ENCODE measurements around the gene CUX1. TPM values are rescaled to one million over a fixed set of nuclear protein-coding genes. Genes with fewer than 3 reads are reported as not detected.

The CUX1 gene
- total RNA-seq, 1 experiment from 2014 or later, result 64.3 TPM

DNA sequence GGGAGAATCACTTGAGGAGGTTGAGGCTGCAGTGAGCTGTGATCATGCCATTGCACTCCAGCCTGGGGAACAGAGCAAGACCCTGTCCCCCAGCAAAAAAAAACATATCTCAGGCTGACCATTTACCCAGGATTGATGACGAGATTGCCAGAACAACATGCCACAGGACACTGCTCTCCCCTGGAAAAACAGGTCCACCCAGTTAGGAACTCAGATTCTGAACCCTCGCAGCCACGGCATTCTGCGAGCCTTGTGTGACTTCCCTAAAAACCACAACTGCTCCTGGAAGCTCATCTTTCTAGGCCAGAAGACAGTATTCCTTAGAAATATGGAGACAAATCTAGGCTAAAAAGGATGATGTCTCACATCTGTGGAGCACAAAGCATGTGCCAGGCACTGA is 427.2 kb downstream of the CUX1 start (continued):
- TF ChIP-seq STAT6 (CRISPR knock-in tag; conservative IDR thresholded peaks at IDR 0.05; ENCODE audit: low read depth), result no peak
- TF ChIP-seq KAT7 (CRISPR knock-in tag; IDR thresholded peaks at IDR 0.05; ENCODE audit: borderline replicate concordance), result no peak
- no peak for TF ChIP-seq NR1H2 (CRISPR knock-in tag; IDR thresholded peaks at IDR 0.05)

- no peak for TF ChIP-seq OVOL2 (CRISPR knock-in tag; IDR thresholded peaks at IDR 0.05; ENCODE audit: borderline replicate concordance)
- TF ChIP-seq ZNF425 (CRISPR knock-in tag; conservative IDR thresholded peaks at IDR 0.05), result no peak
- no peak for TF ChIP-seq NR3C1 (CRISPR knock-in tag; conservative IDR thresholded peaks at IDR 0.05; ENCODE audit: low read depth)
- TF ChIP-seq, protein P1, sequence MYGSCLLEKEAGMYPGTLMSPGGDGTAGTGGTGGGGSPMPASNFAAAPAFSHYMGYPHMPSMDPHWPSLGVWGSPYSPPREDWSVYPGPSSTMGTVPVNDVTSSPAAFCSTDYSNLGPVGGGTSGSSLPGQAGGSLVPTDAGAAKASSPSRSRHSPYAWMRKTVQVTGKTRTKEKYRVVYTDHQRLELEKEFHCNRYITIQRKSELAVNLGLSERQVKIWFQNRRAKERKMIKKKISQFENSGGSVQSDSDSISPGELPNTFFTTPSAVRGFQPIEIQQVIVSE (CRISPR knock-in tag; IDR thresholded peaks at IDR 0.05; ENCODE audit: borderline replicate concordance), result no peak
- TF ChIP-seq ZBTB43 (CRISPR knock-in tag; IDR thresholded peaks at IDR 0.05), result no peak
- TF ChIP-seq KAT7 (CRISPR knock-in tag; IDR thresholded peaks at IDR 0.05; ENCODE audit: borderline replicate concordance), result no peak
- no peak for TF ChIP-seq ATF2 (CRISPR knock-in tag; IDR thresholded peaks at IDR 0.05; ENCODE audit: borderline replicate concordance, low read depth)
- TF ChIP-seq FOXK1 (CRISPR knock-in tag; IDR thresholded peaks at IDR 0.05), result no peak
- TF ChIP-seq MXD4 (CRISPR knock-in tag; IDR thresholded peaks at IDR 0.05; ENCODE audit: borderline replicate concordance), result no peak
- Mint-ChIP-seq H3K4me1 (peaks cover 9% of the 10 kb centered on the region), H3K36me3 (peaks cover 12% of the 10 kb centered on the region), H3K9me3 (no peaks in the 10 kb centered on the region), H3K4me3 (no peak overlapping the region), H3K27ac (no peak overlapping the region), H3K27me3 (ENCODE audit: low read depth) (no peaks in the 10 kb centered on the region)
- DNase-seq (ENCODE audit: low spot score), result no peak
- POLR2A ChIA-PET, result no interaction called here
- ATAC-seq, result no peak; the same call in 1 of the 2 replicates
- CTCF ChIA-PET, result interaction anchor here (0.5 to 2.2 kb wide), 16 partner anchors 12 to 772 kb away, joined by 3 to 8 read pairs (median 3); no protein-coding TSS in a partner anchor
These were observed 430.6 kb downstream of the CUX1 start for GRCh38 chr7:102248081-102248455.

DNA sequence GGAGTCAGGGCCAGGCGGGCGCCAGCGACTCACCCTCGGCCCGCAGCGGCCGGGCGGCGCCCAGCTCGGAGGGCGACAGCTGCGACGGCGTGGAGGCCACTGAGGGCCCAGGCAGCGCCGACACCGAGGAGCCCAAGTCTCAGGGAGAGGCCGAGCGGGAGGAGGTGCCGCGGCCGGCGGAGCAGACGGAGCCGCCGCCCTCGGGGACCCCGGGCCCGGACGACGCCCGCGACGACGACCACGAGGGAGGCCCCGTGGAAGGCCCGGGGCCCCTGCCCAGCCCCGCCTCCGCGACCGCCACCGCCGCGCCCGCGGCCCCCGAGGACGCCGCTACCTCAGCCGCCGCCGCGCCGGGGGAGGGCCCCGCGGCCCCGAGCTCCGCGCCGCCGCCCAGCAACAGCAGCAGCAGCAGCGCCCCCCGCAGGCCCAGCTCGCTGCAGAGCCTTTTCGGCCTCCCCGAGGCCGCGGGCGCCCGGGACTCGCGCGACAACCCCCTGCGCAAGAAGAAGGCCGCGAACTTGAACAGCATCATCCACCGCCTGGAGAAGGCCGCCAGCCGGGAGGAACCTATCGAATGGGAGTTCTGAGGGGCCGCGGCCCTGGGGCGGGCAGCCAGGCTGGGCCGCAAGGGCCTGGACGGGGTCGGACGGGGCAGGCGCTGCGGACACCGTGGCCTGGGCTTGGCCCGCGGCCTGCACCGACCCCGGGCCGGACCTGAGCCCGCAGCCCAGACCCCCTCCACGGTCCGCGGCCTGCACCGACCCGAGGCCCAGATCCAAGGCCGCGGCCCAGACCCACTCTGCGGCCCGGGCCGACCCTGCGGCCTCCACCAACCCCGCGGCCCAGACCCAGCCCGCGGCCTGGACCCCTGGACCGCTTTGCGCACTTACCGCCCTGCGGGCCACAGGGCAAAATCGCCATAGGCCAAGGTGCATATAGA is 431.3 kb downstream of the CUX1 start:
- no peak overlapping the region for H3K4me3 Mint-ChIP-seq
- no peak overlapping the region for H3K27ac Mint-ChIP-seq
- ChIA-PET POLR2A (interaction anchor here (0.8 kb wide), 1 partner anchor 645 kb away, joined by 5 read pairs; no protein-coding TSS in a partner anchor), CTCF (interaction anchor here (0.5 to 2.2 kb wide), 18 partner anchors 9 to 773 kb away, joined by 3 to 8 read pairs (median 3); no protein-coding TSS in a partner anchor)
- 0 out of 2 replicates have a peak, but pooled peaks have one; percentile 61 for TF ChIP-seq CBFB (CRISPR knock-in tag; IDR thresholded peaks at IDR 0.05; ENCODE audit: low read depth)
- TF ChIP-seq FOXP1 (CRISPR knock-in tag; IDR thresholded peaks at IDR 0.05; ENCODE audit: borderline replicate concordance), result no peak
- 0 out of 2 replicates have a peak, but pooled peaks have one; percentile 13 for TF ChIP-seq CTCF (IDR thresholded peaks at IDR 0.05)
- TF ChIP-seq RELA (CRISPR knock-in tag; IDR thresholded peaks at IDR 0.05; ENCODE audit: borderline replicate concordance), result no peak
- no peaks in the 10 kb centered on the region for H3K9me3 Mint-ChIP-seq
- peaks cover 9% of the 10 kb centered on the region for H3K4me1 Mint-ChIP-seq
- ATAC-seq (peak; percentile 75), DNase-seq (ENCODE audit: low spot score) (peak; percentile 77)
- peaks cover 10% of the 10 kb centered on the region for H3K36me3 Mint-ChIP-seq
- no peaks in the 10 kb centered on the region for H3K27me3 Mint-ChIP-seq (ENCODE audit: low read depth)
